Uterus (tissue), 2 donors: ENCODE results near the gene CDADC1.

Source experiments
- POLR2A ChIP-seq, 2 donors: fragments of 450-650 bp; IDR thresholded peaks; one replicate each; pipeline ENCODE4 v1.6.1; 2016; ENCODE audit warnings: antibody characterized with exemption in 2 of 2, mild to moderate bottlenecking in 1 of 2, moderate library complexity in 1 of 2
- TF ChIP-seq, protein P1 (sequence below), 4 experiments: fragments of 200-600 bp in 2 of 4; fragments of 450-650 bp in 2 of 4; sonication (generic) in 2 of 4; IDR thresholded peaks; one replicate each; pipeline ENCODE4 v1.5.1; 2016 to 2019; ENCODE audit warnings: antibody characterized with exemption in 4 of 4, mild to moderate bottlenecking in 2 of 4, moderate library complexity in 1 of 4

DNA sequence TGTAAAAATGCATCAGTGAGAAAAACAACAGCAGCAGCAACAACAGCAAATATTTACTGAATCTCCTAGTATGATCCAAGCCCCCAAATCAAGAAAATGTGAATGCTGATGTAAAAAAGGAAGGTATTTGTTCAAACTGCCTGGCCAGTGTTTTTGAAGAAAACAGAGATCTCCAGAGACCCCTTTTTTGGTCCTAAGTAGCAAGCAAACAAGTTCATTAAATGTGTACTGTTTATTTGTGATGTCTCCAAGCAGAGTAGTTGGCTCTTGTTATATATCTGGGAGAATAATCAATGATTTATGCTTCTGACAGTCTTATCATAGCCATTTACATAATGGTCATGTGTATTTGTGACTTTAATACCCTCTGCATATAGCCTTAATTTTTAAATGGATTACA is 50.7 kb downstream of the CDADC1 start:
- TF ChIP-seq, protein P1, sequence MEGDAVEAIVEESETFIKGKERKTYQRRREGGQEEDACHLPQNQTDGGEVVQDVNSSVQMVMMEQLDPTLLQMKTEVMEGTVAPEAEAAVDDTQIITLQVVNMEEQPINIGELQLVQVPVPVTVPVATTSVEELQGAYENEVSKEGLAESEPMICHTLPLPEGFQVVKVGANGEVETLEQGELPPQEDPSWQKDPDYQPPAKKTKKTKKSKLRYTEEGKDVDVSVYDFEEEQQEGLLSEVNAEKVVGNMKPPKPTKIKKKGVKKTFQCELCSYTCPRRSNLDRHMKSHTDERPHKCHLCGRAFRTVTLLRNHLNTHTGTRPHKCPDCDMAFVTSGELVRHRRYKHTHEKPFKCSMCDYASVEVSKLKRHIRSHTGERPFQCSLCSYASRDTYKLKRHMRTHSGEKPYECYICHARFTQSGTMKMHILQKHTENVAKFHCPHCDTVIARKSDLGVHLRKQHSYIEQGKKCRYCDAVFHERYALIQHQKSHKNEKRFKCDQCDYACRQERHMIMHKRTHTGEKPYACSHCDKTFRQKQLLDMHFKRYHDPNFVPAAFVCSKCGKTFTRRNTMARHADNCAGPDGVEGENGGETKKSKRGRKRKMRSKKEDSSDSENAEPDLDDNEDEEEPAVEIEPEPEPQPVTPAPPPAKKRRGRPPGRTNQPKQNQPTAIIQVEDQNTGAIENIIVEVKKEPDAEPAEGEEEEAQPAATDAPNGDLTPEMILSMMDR (IDR thresholded peaks at IDR 0.05) = no peak
- no peak for TF ChIP-seq POLR2A (IDR thresholded peaks at IDR 0.05)
